Heart left ventricle (tissue), 13 donors: ENCODE results near the gene GYG2.

Experiments used
- POLR2A ChIP-seq, 2 donors: fragments of 450-650 bp; IDR thresholded peaks; one replicate each; pipeline ENCODE4 v1.6.1; 2017; ENCODE audit warnings: antibody characterized with exemption in 2 of 2, mild to moderate bottlenecking in 2 of 2, moderate library complexity in 2 of 2
- TF ChIP-seq, protein P1 (sequence below), 12 donors: fragments of 200-600 bp; sonication (generic) in 4 of 12; IDR thresholded peaks; one replicate each; pipeline versions ENCODE4 v1.5.0 to v1.8.0; 2018 to 2022; ENCODE audit warnings: antibody characterized with exemption in 12 of 12, mild to moderate bottlenecking in 5 of 12
- donor health status: ischemic (EF 13 %, LVEDD 7.1; RV severe dilation, severe dysfunction).
- donor health status: DM: no; HTN: yes; CAD: no.
- donor health status: DM: no; HTN: no; CAD: no.
- donor health status: ischemic (EF 25% LVEDD 6.9; RV normal size, moderate dysfunction).
- donor health status: ischemic (EF 25% LVEDD 5.7; RV mildly dilated, moderate dysfunction).
- donor health status: ischemic (EF 35%, LVEDD 5.7; RV mildly dilated, moderate dysfunction).
- donor health status: nonischemic (EF 11% LVEDD 7.7; RV severe dilation, severe dysfunction).
- donor health status: DM: yes; HTN: yes; CAD: no.
- donor health status: PGD.
- donor health status: ischemic (EF 29% LVEDD 5.4; RV normal size, mild dysfunction).
- donor health status: nonischemic (EF 23%, LVEDD 6.1; RV moderate dilation, normal function).

DNA sequence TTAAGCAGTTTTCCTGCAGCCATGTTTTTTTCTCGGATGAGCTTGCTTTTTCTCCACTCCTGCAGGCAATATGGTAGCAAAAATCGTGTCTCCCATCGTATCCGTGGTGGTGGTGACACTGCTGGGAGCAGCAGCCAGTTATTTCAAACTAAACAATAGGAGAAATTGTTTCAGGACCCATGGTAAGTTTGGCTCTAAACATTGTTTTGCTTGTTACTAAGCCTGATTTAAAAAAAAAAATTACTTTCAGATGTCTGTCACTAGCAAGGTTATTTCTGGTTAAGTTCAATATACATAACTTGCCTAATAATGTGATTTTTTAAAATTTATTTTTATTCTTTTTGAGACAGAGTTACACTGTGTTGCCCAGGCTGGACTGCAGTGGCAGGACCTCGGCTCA, 17.5 kb upstream of the GYG2 start:
- no peak for TF ChIP-seq POLR2A (IDR thresholded peaks at IDR 0.05)
- TF ChIP-seq, protein P1, sequence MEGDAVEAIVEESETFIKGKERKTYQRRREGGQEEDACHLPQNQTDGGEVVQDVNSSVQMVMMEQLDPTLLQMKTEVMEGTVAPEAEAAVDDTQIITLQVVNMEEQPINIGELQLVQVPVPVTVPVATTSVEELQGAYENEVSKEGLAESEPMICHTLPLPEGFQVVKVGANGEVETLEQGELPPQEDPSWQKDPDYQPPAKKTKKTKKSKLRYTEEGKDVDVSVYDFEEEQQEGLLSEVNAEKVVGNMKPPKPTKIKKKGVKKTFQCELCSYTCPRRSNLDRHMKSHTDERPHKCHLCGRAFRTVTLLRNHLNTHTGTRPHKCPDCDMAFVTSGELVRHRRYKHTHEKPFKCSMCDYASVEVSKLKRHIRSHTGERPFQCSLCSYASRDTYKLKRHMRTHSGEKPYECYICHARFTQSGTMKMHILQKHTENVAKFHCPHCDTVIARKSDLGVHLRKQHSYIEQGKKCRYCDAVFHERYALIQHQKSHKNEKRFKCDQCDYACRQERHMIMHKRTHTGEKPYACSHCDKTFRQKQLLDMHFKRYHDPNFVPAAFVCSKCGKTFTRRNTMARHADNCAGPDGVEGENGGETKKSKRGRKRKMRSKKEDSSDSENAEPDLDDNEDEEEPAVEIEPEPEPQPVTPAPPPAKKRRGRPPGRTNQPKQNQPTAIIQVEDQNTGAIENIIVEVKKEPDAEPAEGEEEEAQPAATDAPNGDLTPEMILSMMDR (IDR thresholded peaks at IDR 0.05) = no peak
